GM21576 (cell line): ENCODE results near the gene KLHL13.
"Not testable (repeated sequence)": the region's sequence is repeated elsewhere in the genome, so short reads cannot be mapped to it uniquely, and the experiment has no call there.

Source experiments
- ATAC-seq: cut with Tn5 transposase; IDR thresholded peaks from one replicate; pipeline ENCODE4 v1.9.1; 2021; ENCODE audit warnings: mild to moderate bottlenecking, moderate library complexity; ENCODE audit not compliant: unreplicated experiment

KLHL13 gene

GRCh38 chrX:117995378-117995777 is 121.2 kb downstream of the KLHL13 start:
- ATAC-seq, result no peak

- no peak for ATAC-seq
Measured at GRCh38 chrX:117992192-117992723, 124.4 kb downstream of the KLHL13 start.

DNA sequence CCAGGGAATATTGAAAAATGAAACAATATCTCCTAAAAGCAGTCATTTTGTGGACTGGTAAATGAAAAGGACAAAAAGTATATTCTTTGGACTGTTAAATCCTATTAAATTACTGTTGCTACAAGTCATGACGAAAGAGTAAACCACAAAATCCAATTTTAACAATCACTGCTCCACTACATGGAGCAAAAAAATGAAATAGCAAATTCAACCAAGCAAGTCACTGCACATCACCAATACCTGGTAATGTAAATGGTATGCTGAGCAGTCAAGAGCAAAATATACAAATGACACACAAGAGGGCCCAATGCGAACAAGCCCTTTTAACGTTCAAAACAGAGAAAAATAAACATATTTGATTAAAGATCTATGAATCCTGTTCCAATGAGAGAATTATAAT is 126.2 kb downstream of the KLHL13 start:
- no peak for ATAC-seq

- no peak for ATAC-seq
Measured at GRCh38 chrX:117989512-117989911, 127.1 kb downstream of the KLHL13 start.

GRCh38 chrX:117987373-117987772 is 129.2 kb downstream of the KLHL13 start:
- no peak for ATAC-seq

DNA sequence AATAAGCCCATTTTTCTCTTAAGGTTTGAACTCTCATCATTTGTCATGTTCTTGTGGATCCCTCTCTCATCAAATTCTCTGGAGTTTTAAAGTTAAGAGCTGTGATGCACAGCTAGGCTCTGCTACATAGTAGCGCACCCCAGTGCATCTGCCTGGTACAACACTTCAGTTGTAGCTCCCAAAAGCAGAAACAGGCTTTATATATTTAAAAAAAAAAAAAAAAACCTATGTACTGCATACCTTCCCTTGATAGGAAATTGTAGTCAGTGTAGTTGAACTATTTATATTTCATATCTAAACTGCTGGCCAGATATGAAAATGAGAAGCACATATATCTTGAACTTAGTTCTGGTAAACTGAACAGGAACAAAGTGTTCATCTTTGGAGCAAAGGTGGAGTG is 131.4 kb downstream of the KLHL13 start:
- ATAC-seq, result no peak

GRCh38 chrX:117982694-117983392 is 133.8 kb downstream of the KLHL13 start:
- ATAC-seq, result no peak

DNA sequence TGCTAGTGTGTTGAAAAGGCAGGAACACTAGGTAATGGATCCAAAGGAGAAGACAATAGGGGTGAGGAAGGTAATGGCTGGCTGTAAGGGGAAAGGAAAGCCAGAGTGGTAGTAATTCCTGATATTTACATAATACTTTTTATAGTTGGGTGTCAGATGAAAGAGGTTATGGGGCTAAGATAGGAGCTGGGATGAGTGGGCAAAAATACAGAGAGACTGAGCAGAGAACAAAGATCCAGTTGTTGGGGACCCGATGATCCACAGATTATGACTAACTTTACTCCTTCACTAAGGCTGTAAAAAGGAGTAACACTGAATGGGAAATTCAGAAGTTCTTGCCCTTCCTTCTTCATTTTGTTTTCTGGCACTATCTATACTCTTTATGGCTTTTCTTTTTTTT is 138.2 kb downstream of the KLHL13 start:
- no peak for ATAC-seq

DNA sequence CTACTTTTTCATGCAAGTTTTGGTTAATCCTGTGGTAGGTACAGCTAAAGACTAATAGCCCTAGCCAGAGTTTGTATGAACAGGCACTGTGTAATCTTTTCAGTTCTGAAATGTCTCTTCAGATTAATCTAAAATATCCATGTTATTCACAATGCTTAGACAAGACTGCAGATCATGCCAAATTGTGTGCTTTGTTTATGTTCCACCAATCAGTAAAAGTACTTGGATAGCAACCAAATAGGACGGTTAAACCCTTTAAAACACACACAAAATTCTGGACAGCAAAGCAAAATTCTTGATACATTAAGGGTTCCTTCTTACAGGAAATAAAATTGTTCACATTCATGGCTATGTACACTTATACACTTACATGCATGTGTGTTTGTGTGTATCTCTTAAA is 139.1 kb downstream of the KLHL13 start:
- ATAC-seq, result no peak

GRCh38 chrX:117973110-117973807 is 143.4 kb downstream of the KLHL13 start:
- no peak for ATAC-seq

GRCh38 chrX:117972711-117973109 is 143.9 kb downstream of the KLHL13 start:
- no peak for ATAC-seq

- no peak for ATAC-seq
Measured at GRCh38 chrX:117969782-117970181, 146.8 kb downstream of the KLHL13 start.

GRCh38 chrX:117969328-117969727 is 147.3 kb downstream of the KLHL13 start:
- ATAC-seq, result no peak

DNA sequence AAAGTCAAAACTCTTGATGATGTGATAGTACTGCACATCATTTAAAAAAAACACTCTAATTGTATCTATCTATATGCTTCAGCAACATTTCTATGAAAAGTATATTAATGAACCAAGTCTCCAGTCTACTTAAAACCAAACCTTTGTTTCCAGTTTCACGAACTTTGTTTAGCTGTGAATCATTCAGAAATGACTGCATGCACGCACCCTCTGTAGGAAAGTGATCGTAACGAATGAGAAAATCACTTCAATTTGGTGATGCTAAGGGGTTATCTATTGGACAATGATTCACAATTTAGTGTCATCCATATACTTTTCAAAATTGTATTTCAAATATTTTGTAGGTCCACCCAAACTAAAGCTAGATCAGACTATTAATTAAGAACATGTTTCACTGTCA is 157.6 kb downstream of the KLHL13 start:
- ATAC-seq, result no peak

DNA sequence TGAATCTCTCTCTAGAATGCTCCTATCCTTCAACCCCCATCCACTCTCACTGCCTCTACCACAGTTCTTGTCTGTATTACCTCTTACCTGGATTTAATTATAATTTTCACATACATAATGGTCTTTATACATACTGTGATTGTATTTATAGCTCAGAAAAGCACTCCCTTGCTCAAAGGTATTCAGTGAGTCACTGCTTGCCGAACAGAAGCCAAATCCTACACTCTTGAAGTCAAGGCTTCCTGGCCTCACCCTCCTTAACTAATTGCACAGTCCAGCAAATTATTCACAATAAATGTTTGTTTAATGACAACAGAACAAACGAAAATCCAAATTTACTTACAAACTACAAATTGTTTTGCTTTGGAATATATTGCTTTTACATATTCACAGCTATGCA is 159.5 kb downstream of the KLHL13 start:
- no peak for ATAC-seq

GRCh38 chrX:117939296-117939695 is 177.3 kb downstream of the KLHL13 start:
- not testable (repeated sequence) for ATAC-seq

DNA sequence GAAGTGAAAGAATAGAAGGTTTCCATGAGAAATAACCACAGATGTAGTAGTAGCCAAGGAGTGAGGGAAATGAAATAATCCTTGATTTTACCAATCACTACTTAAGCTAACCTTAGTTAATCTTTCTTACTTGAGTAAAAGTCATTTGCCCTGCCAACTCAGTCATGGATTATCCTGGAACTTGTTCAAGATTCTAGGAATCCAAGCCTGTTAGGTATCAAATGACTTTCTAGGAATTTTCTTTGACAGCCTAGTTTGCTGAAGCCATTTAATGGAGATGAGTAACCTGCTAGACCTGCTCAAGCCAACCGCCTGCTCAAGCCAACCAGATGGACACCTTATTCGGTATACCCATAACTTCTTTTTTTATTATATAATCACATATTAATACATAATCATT is 180.5 kb downstream of the KLHL13 start:
- no peak for ATAC-seq

DNA sequence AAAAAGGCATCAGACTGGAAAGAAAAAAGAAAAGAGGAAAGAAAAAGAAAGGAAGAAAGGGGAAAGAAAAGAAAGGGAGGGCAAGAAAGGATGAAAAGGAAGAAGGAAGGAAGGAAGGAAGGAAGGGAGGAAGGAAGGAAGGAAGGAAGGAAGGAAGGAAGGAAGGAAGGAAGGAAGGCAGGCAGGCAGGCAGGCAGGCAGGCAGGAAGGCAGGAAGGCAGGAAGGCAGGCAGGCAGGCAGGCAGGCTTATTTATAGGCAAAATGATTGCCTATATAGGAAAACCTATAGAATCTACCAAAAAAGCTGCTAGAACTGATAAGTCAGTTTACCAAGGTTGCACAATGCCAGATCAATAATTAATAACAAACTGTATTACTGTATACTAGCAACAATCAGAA is 186.5 kb downstream of the KLHL13 start:
- ATAC-seq, result not testable (repeated sequence)

DNA sequence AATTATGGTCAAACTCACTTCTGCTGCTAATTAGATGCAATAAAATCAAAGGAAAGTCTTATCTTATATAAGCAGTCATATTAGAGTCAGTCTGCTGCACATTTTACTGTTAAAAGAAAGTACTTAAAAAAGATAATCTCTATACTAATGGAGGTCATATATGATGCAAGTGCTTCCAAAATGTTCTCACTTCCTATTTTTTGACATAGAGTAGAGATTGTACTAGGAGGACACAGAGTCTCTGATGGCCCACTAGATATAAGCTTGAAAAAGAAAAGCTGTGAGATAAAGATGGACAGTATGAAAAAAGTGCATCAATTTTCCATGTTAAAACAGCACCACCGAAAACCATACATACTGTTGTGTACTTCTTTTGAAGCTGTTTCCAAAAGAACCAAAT is 196.9 kb downstream of the KLHL13 start:
- ATAC-seq, result no peak

- no peak for ATAC-seq
Measured at GRCh38 chrX:117910216-117910615, 206.4 kb downstream of the KLHL13 start.

DNA sequence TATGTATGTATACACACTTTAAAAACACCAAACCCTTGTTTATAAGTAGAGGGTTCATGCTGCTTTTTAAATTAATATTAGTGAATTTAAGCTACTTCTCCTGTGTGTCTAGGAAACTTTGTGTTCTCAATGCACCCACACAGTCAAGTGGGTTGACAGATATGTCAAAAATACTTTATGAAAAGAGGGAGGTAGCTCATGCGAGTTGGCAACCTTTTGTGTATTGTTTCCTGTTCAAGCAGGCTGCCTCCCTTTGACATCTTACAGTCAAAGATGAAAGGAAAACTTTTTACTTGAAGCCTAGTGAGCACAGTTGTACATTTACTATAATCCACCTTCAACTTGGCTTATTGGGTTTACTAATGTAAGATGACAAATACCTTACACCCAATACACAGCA is 218.4 kb downstream of the KLHL13 start:
- ATAC-seq, result no peak

DNA sequence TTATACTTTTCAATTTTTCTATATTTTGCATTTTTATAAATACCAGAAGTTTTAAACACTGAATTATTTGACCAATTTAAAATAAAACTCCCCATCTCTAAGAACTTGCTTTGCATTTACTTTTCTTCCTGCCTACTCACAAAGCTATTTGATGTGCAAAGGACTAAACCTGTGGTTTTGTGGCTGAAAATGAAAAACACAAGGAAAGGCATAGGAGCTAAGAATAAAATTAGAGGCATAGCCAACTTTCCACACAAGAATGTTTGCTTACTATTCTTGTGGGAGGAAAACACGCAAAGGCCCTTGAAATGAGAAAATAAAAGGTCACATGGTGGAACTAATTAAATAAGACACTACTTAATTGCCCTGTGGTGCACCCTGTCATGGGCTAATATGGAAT is 221.2 kb downstream of the KLHL13 start:
- no peak for ATAC-seq
